Mucosa of stomach (tissue), 1 donor: ENCODE results near the gene MAST2.
"Not testable (repeated sequence)": the region's sequence is repeated elsewhere in the genome, so short reads cannot be mapped to it uniquely, and the experiment has no call there.

ENCODE experiments used
- H3K27me3 ChIP-seq: one replicate; pipeline ENCODE4 v1.7.0; 2013; ENCODE audit warnings: mild to moderate bottlenecking, low read length; ENCODE audit not compliant: control insufficient read depth, insufficient read depth
- H3K36me3 ChIP-seq: one replicate; pipeline ENCODE4 v1.7.0; 2013; ENCODE audit warnings: low read length; ENCODE audit not compliant: control insufficient read depth, insufficient read depth
- H3K4me1 ChIP-seq: one replicate; pipeline ENCODE4 v1.7.0; 2013; ENCODE audit warnings: mild to moderate bottlenecking, low read length; ENCODE audit not compliant: control insufficient read depth, insufficient read depth
- H3K4me3 ChIP-seq: one replicate; pipeline ENCODE4 v1.7.0; 2013; ENCODE audit warnings: low read length
- H3K9ac ChIP-seq: one replicate; pipeline ENCODE4 v1.7.0; 2013; ENCODE audit warnings: mild to moderate bottlenecking, low read length, moderate library complexity
- H3K9me3 ChIP-seq: one replicate; pipeline ENCODE4 v1.7.0; 2013; ENCODE audit warnings: mild to moderate bottlenecking, low read length, moderate library complexity; ENCODE audit not compliant: control insufficient read depth
- donor health status: Pancreatic carcinoma.

The MAST2 gene

DNA sequence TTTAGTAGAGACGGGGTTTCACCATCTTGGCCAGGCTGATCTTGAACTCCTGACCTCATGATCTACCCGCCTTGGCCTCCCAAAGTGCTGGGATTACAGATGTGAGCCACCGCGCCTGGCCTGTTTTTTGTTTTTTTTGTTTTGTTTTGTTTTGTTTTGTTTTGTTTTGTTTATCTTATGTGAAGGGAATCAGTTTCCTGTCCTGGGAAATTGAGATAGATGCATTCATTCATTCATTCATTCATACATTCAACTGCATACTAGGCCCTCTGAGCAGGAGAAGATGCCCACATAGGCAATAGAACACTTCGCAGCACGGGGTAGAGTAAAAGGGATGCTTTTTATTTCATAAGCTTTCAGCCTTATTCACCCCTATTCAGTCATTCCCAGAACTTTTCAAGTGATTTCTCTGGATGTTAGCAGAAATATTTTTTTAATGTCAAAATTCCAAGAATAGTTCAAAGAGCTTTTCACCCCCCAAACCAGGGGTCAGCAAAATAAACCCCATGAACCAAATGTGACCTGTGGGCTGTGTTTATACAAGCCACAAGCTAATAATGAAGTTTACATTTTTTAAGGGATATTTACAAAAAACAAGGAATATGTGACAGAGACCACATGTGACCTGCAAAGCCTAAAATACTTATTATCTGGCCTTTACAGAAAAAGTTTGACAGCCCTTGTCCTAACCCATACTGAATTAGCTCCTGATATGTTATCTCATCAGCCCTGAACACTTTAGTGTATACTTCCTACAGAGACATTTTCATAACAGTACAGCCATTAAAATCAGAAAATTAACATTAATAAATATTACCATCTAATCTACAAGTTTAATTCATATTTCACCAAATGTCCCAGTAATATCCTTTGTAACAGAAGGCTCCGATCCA, 127.1 kb downstream of the MAST2 start:
- Histone ChIP-seq H3K9me3 (no peaks in the 10 kb centered on the region), H3K9ac (no peak overlapping the region), H3K36me3 (no peaks in the 10 kb centered on the region)

DNA sequence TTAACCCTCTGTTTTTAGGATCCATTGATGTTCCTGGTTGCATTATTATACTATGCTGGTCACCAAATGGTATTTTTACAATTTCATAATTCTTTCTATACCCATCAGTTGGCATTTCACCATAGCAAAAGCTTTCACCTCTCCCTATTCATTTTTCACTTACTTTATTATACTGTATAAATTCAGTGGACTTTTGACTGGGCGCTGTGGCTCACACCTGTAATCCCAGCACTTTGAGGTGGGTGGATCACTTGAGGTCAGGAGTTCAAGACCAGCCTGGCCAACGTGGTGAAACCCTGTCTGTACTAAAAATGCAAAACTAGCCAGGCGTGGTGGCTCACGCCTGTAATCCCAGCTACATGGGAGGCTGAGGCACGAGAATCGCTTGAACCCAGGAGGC, 128.8 kb downstream of the MAST2 start:
- H3K9ac ChIP-seq, H3K27me3 ChIP-seq, H3K4me1 ChIP-seq, H3K9me3 ChIP-seq, H3K36me3 ChIP-seq, H3K4me3 ChIP-seq: not testable (repeated sequence)

More for the DNA sequence above, 127.1 kb downstream of the MAST2 start:
- Histone ChIP-seq H3K27me3 (no peaks in the 10 kb centered on the region), H3K4me1 (peaks cover 2% of the 10 kb centered on the region), H3K4me3 (no peak overlapping the region)

DNA sequence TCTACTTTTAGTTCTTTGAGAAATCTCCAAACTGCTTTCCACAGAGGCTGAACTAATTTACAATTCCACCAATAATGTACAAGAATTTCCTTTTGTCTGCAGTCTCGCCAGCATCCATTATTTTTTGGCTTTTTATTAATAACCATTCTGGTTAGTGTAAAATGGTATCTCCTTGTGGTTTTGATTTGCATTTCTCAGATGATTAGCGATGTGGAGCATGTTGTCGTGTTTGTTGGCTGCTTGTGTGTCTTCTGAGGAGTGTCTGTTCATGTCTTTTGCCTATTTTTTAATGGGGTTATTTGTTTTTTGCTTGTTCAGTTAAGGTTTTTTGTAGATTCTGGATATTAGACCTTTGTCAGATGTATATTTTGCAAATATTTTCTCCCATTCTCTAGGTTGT, 131.5 kb downstream of the MAST2 start:
- H3K9ac ChIP-seq, result no peak overlapping the region
- H3K4me3 ChIP-seq, result no peak overlapping the region

DNA sequence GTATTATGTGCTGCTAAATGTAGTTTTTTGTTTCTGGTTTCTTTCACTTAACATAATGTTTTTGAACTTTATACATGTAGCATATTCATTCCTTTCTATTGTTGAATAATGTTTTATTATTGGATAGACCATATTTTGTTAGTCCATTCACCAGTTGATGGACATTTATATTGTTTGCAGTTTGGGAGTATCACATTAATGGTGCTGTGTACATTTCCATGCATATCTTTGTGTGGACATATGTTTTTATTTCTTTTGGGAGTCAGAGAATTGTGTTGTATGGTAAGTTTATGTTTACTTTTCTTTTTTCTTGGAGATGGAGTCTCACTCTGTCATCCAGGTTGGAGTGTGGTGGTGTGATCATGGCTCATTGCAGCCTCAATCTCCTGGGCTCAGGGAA, 134.6 kb downstream of the MAST2 start:
- H3K9me3 ChIP-seq, result no peaks in the 10 kb centered on the region
- H3K36me3 ChIP-seq, result no peaks in the 10 kb centered on the region
- no peak overlapping the region for H3K9ac ChIP-seq
- peaks cover 3% of the 10 kb centered on the region for H3K4me1 ChIP-seq
- no peak overlapping the region for H3K4me3 ChIP-seq
- H3K27me3 ChIP-seq, result no peaks in the 10 kb centered on the region

More for the DNA sequence above, 131.5 kb downstream of the MAST2 start:
- Histone ChIP-seq H3K36me3 (no peaks in the 10 kb centered on the region), H3K4me1 (peaks cover 3% of the 10 kb centered on the region), H3K9me3 (no peaks in the 10 kb centered on the region), H3K27me3 (no peaks in the 10 kb centered on the region)

DNA sequence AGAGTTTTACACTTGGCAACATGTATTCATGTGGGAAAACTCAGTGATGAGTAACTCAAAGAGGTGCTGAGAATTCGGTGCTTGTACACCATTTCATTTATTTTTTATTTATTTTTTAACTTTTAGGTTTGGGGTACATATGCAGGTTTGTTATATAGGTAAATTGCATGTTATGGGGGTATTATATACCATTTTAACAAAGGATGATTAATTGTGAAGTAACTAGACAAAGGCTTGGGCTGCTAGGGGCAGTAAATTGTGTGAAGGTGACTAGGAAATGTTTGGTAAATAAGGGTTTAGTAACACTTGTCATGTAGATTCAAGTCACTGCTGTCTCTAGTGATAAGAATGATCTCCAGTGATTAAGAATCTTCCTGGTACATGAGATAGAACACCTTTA, 139.0 kb downstream of the MAST2 start:
- Histone ChIP-seq H3K27me3 (no peaks in the 10 kb centered on the region), H3K4me3 (no peak overlapping the region), H3K9me3 (no peaks in the 10 kb centered on the region), H3K9ac (no peak overlapping the region), H3K4me1 (peaks cover 3% of the 10 kb centered on the region), H3K36me3 (no peaks in the 10 kb centered on the region)

DNA sequence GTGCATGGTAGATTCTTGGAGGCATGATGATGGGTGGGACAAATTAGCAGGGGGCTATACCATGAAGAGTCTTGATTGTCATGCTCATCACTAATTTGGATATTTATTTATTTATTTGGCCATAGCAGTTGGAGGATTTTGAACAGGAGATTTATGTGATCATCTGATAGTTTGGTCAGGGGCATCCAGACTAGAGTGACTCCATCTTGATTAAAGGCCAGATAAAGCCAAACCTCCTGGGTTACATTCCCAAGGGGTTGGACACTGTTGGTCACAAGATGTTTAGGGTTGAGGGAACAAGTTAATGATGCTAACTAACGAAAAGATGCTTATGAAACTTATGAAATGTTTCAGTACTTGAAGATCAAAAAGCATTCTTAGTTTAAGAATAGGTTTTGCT, 139.8 kb downstream of the MAST2 start:
- no peaks in the 10 kb centered on the region for H3K4me1 ChIP-seq
- H3K36me3 ChIP-seq, result no peaks in the 10 kb centered on the region
- H3K9ac ChIP-seq, result no peak overlapping the region
- H3K27me3 ChIP-seq, result no peaks in the 10 kb centered on the region
- H3K9me3 ChIP-seq, result no peaks in the 10 kb centered on the region
- H3K4me3 ChIP-seq, result no peak overlapping the region

DNA sequence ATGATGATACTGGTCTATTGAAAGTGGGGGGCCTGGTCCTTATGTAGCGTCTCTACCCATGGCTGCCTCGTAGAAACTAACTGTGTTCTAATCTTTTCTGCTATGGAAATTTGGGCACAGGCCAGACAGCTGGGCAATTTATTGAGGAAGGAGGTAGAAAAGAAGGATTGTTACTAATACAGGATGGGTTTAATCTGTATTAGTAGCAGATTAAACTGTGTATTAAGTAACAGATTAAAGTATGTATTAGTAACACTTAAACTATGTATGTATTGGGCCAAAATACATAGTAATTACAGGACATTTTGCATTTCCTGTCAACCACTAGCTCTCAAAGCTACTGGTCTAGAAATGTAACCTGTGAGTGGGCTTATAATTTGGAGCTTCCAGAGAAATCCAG, 142.0 kb downstream of the MAST2 start:
- Histone ChIP-seq H3K9me3 (no peaks in the 10 kb centered on the region), H3K4me1 (no peaks in the 10 kb centered on the region), H3K4me3 (no peak overlapping the region), H3K27me3 (no peaks in the 10 kb centered on the region), H3K9ac (no peak overlapping the region), H3K36me3 (no peaks in the 10 kb centered on the region)

DNA sequence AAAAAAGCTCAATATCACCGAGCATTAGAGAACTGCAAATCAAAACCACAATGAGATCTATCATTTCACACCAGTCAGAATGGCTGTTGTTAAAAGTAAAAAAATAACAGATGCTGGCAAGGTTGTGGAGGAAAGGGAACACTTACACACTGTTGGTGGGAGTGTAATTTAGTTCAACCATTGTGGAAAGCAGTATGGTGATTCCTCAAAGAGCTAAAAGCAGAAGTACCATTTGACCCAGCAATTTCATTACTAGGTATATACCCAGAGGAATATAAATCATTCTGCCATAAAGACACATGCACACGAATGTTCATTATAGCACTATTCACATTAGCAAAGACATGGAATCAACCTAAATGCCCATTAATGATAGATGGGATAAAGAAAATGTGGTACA, 146.1 kb downstream of the MAST2 start:
- H3K9me3 ChIP-seq, H3K27me3 ChIP-seq, H3K9ac ChIP-seq, H3K4me1 ChIP-seq, H3K4me3 ChIP-seq, H3K36me3 ChIP-seq: not testable (repeated sequence)

DNA sequence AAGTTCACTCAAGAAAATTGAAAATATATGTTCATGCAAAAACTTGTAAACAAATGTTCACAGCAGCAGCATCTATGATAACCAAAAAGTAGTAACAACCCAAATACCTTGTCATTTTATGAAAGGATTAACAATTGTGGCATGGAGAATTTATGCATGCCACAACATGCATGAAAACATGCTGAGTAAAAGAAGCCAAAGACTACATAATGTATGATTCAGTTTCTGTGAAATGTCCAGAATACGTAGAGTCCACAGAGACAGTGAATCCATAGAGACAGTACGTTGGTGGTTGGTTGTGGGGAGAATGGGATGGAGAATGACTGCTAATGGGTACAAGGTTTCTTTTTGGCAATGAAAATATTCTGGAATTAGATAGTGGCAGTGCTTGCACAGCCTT, 148.7 kb downstream of the MAST2 start:
- Histone ChIP-seq H3K27me3 (no peaks in the 10 kb centered on the region), H3K4me3 (no peak overlapping the region), H3K9me3 (no peaks in the 10 kb centered on the region), H3K4me1 (peaks cover 12% of the 10 kb centered on the region), H3K36me3 (no peaks in the 10 kb centered on the region), H3K9ac (no peak overlapping the region)

DNA sequence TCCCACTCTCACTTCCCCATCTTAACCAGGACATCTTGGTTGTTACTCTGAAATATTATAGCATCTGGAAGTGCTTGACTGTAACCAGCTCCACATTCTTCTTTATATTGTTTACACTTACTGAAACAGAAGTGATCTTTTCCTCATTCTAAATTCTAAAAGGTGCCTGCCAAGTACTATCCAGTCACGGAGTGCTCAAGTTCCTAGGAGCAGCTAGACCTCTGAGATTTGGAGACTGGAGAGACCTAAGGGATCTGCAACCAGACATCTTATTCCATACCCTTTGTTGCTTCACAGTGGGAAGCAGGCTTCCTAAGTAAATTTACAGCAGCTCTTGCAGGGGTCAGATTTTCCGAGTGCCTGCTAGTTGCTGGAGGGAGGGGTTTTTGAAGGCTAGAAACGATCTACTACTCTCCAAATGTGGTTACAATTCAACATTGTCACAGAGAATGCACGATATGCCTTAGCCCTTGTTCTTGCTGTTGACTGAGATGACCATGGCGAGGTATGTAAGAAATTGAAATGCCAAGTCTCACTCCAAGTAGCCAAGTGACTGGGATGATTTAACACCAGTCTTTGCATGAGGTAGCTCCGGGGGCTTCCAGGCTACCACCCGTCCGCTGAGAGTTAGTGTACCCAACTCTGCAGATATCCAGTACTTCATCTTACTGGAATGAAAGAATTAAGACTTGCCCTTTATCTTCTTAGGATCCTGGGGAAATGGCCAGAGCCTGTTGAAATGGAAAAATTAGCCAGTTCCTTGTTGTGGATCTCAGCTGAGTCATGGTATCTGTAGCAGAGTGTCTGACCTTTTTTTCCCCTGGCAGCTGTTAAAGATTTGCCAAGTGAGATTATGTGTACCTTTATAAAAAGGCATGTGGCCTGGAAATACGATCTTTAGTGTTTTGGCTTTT, 150.8 kb downstream of the MAST2 start:
- H3K4me3 ChIP-seq, result no peak overlapping the region
- H3K9me3 ChIP-seq, result no peaks in the 10 kb centered on the region
- H3K4me1 ChIP-seq, result peaks cover 12% of the 10 kb centered on the region
- H3K36me3 ChIP-seq, result no peaks in the 10 kb centered on the region
- H3K27me3 ChIP-seq, result no peaks in the 10 kb centered on the region
- peak overlapping the region; percentile 40 for H3K9ac ChIP-seq

DNA sequence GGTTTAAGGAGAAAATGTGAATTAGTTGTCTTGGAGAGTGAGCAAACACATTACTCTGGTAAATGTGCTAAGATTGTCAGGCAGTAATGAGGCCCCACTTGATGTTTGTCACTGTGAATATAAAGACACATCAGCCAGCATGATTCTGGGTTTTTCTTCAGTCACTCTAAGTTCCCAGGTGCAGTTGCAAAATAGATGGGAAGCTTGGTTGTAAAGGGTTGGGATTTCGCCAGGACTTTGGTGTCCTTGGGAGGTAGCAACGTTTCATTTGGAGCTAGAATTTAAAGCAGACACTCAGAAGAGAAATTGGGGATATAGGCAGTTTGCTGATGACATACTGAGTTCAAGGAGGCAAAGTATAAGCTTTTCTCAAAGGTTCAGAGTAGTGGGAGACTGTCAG, 154.3 kb downstream of the MAST2 start:
- Histone ChIP-seq H3K4me3 (no peak overlapping the region), H3K36me3 (no peaks in the 10 kb centered on the region), H3K9ac (no peak overlapping the region), H3K9me3 (no peaks in the 10 kb centered on the region), H3K4me1 (peaks cover 12% of the 10 kb centered on the region), H3K27me3 (no peaks in the 10 kb centered on the region)

DNA sequence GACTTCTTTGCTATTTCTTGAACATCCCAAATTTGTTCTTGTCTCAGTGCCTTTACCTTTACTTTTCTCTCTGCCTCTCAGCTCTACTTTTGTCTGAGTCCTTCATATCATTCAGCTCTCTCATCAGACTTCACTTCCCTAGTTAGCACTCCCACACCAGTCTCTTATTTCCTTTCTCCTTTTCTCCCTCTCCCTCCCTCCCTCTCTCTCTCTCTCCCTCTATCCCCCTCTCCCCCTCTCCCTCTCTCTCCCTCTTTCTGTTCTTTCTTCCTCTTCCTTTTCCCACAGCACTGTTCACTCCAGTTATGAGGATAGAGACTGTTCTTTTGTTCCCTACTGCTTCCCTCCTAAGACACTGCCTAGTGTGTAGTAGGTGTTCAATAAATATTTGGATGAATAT, 154.9 kb downstream of the MAST2 start:
- no peak overlapping the region for H3K9ac ChIP-seq
- no peaks in the 10 kb centered on the region for H3K27me3 ChIP-seq
- H3K36me3 ChIP-seq, result no peaks in the 10 kb centered on the region
- no peak overlapping the region for H3K4me3 ChIP-seq
- no peaks in the 10 kb centered on the region for H3K9me3 ChIP-seq
- peaks cover 12% of the 10 kb centered on the region for H3K4me1 ChIP-seq
